ENCODE results near the gene GAL3ST3. TPM values are rescaled to one million over a fixed set of nuclear protein-coding genes. Genes with fewer than 3 reads are reported as not detected.

GAL3ST3 gene
- total and polyA plus RNA-seq, 10 donors = 0.03 to 0.04 (median 0.03) TPM; not detected in 7

DNA sequence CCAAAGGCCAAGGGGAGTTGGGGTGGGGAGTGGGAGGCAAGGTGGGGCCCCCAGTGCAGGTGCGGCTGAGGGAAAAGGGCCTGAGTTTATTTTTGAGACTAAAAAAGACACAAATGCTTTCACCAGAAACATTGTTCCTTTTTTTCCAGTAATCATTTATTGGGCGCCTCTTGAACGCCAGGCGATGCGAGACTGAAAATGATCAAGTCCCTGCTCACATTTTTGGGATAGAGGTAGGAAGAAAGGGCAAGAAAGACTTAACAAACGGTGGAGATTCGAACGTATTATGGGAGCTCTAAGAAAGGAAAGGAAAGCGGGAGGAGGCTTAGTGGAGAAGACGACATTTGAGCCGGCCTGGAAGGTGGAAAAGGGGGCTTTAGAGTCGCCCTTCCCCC is 2.4 kb upstream of the GAL3ST3 start:
- 28 to 34% (median 32%) methylated on average over 12 of the region's 12 CpGs for WGBS, 5 donors
- DNase-seq = peak; percentile 71
- H3K4me3 ChIP-seq = peak overlapping the region; percentile 92 to 100 (median 100)
- H3K9me3 ChIP-seq = no peaks in the 10 kb centered on the region
- no peak for TF ChIP-seq POLR2A (IDR thresholded peaks at IDR 0.05)
- no peak for TF ChIP-seq POLR2AphosphoS5 (IDR thresholded peaks at IDR 0.05)
- TF ChIP-seq, protein P1, sequence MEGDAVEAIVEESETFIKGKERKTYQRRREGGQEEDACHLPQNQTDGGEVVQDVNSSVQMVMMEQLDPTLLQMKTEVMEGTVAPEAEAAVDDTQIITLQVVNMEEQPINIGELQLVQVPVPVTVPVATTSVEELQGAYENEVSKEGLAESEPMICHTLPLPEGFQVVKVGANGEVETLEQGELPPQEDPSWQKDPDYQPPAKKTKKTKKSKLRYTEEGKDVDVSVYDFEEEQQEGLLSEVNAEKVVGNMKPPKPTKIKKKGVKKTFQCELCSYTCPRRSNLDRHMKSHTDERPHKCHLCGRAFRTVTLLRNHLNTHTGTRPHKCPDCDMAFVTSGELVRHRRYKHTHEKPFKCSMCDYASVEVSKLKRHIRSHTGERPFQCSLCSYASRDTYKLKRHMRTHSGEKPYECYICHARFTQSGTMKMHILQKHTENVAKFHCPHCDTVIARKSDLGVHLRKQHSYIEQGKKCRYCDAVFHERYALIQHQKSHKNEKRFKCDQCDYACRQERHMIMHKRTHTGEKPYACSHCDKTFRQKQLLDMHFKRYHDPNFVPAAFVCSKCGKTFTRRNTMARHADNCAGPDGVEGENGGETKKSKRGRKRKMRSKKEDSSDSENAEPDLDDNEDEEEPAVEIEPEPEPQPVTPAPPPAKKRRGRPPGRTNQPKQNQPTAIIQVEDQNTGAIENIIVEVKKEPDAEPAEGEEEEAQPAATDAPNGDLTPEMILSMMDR (IDR thresholded peaks at IDR 0.05 in 8 of 11, conservative IDR thresholded peaks at IDR 0.05 in 3 of 11) = no peak
- H3K36me3 ChIP-seq = peaks cover 7 to 34% (median 27%) of the 10 kb centered on the region in 6 donors
- H3K4me1 ChIP-seq = peaks cover 20 to 62% (median 40%) of the 10 kb centered on the region in 6 donors
- peak overlapping the region; percentile 72 to 93 (median 90) for H3K27ac ChIP-seq
- intact Hi-C loops (cut with DNase I; ENCODE audit: low total_unique reads) = no loop called here
- H3K27me3 ChIP-seq (replicated peaks in 1 of 7) = peaks cover 0 to 27% (median 10%) of the 10 kb centered on the region in 7 donors

DNA sequence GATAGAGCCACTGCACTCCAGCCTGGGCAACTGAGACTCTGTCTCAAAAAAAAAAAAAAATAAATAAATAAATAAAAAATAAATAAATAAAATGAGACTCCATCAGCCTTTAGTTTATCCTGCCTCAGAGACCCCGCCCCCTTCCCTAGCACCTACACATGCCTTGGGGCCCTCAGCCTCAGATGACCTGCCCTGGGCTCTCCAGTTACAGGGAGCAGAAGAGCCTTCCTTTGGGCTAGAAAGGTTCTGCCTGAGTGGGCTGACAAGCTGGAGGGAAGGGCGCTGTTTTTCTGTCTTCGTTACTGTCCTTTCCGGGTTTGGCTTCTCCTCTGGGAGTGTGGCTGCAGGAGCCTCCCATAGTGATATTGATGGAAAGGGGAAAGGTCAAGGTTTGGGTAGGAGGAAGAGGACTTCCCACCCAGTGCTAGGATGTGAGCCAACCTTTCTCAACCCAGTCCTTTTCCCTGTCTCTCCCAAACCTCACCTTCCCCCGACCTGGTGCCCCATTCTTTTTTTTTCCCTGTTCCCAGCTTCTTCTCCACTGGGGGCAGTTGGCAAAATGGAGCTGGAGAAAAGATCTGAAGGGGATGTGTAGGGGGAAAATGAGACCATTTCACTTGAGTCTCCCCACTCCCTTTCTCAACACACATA is 1.7 kb upstream of the GAL3ST3 start:
- H3K36me3 ChIP-seq = peaks cover 6 to 28% (median 21%) of the 10 kb centered on the region in 6 donors
- H3K27me3 ChIP-seq (replicated peaks in 1 of 7) = peaks cover 0 to 27% (median 10%) of the 10 kb centered on the region in 7 donors
- H3K27ac ChIP-seq = peak overlapping the region in 5 of 8 donors; percentile 90 to 93 (median 90)
- H3K4me3 ChIP-seq = peak overlapping the region in 2 of 8 donors; percentile 99 to 100
- intact Hi-C loops (cut with DNase I; ENCODE audit: low total_unique reads) = no loop called here
- DNase-seq = peak; percentile 58
- H3K4me1 ChIP-seq = peaks cover 20 to 58% (median 40%) of the 10 kb centered on the region in 6 donors
- WGBS, 5 donors = 76 to 85% (median 79%) methylated on average over 5 of the region's 5 CpGs
- no peak for TF ChIP-seq POLR2A (IDR thresholded peaks at IDR 0.05)
- TF ChIP-seq, protein P1 (IDR thresholded peaks at IDR 0.05 in 8 of 11, conservative IDR thresholded peaks at IDR 0.05 in 3 of 11) = no peak
- H3K9me3 ChIP-seq = no peaks in the 10 kb centered on the region

DNA sequence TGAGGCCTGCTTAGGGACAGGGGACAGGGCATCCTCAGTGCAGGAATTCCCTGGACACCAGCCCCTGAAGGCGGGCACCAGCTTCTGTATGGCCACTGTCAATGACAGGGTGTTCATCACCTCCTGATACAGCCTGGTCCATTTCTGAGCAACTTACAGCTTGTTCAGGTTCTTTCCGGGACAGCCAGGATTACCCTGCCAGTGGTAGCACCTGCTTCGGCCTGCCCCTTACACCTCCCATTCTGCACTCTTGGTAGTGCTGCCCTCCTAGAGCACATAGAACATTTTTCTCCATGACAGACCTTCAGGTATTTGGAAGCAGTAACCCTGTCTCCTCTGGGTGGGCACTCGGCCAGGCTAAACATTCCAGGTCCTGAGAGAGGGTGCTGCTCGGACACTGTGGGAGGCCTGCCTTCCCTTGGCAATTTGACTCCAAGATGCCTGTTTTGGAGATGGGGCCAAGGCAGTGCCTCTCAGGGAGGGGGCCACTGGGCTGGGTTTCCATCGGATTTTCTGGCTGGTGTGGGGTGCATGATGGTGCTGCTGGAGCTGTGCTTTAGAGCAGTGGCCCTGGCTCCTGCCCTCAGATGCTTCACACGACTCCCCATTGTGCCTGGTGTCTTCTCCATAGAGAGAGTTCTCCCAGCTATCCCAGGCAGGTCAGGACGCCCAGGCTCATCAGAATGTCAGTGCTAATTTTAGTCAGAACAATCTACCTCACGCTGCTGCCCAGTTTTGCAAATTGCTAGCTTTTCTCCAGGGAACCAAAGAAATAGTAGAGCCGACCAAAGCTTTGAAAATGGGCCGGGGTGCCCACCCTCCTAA is 1.2 kb downstream of the GAL3ST3 start:
- TF ChIP-seq POLR2AphosphoS5 (IDR thresholded peaks at IDR 0.05) (no peak), POLR2A (IDR thresholded peaks at IDR 0.05) (no peak)
- no peaks in the 10 kb centered on the region for H3K36me3 ChIP-seq
- H3K4me1 ChIP-seq = peaks cover 11 to 41% (median 31%) of the 10 kb centered on the region in 6 donors
- WGBS, 5 donors = 81 to 90% (median 87%) methylated on average over 10 to 11 of the region's 11 CpGs
- no peak overlapping the region for H3K27ac ChIP-seq
- no peaks in the 10 kb centered on the region for H3K9me3 ChIP-seq
- H3K27me3 ChIP-seq (replicated peaks in 1 of 7) = peaks cover 0 to 27% (median 10%) of the 10 kb centered on the region in 7 donors
- peak; percentile 41 for DNase-seq
- H3K4me3 ChIP-seq = no peak overlapping the region
- intact Hi-C loops (cut with DNase I; ENCODE audit: low total_unique reads) = no loop called here

DNA sequence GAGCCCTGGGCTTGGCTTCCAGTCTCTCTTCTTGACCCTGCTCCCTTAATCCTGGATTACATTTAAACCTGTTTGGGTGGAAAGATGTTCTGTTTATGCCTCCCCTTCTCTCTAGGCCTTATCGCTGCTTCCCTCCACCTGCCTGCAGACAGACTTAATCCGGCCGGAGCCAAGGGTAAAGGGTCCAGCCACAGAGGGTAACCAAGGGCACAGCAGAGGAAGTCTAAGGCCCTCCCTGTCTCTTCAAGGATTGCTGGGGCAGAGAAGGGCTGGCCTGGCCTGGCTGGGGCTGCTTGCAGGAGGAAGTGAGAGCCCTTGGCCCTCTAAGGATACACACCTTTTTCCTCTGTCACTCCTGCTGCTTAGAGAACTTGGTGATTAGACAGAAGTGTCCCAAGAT is 2.1 kb downstream of the GAL3ST3 start:
- 90 to 96% (median 92%) methylated on average over 3 of the region's 3 CpGs for WGBS, 5 donors
- H3K27ac ChIP-seq = no peak overlapping the region
- no peaks in the 10 kb centered on the region for H3K36me3 ChIP-seq
- H3K9me3 ChIP-seq = no peaks in the 10 kb centered on the region
- DNase-seq = no peak
- peaks cover 11 to 37% (median 27%) of the 10 kb centered on the region in 6 donors for H3K4me1 ChIP-seq
- H3K27me3 ChIP-seq (replicated peaks in 1 of 7) = peaks cover 0 to 27% (median 10%) of the 10 kb centered on the region in 7 donors
- intact Hi-C loops (cut with DNase I; ENCODE audit: low total_unique reads) = no loop called here
- TF ChIP-seq, protein P1 (IDR thresholded peaks at IDR 0.05 in 8 of 11, conservative IDR thresholded peaks at IDR 0.05 in 3 of 11) = no peak
- TF ChIP-seq POLR2AphosphoS5 (IDR thresholded peaks at IDR 0.05) = no peak
- no peak for TF ChIP-seq POLR2A (IDR thresholded peaks at IDR 0.05)
- H3K4me3 ChIP-seq = no peak overlapping the region

Data from spleen (tissue), 11 donors.